Superior temporal gyrus (tissue), 1 donor: ENCODE measurements around the gene OR8D1.
"Not testable (repeated sequence)": the region's sequence is repeated elsewhere in the genome, so short reads cannot be mapped to it uniquely, and the experiment has no call there.

Experiments
- DNase-seq: peaks from one replicate; pipeline ENCODE4 v3.0.0-alpha.2; 2016; ENCODE audit errors: extremely low spot score

Gene OR8D1

DNA sequence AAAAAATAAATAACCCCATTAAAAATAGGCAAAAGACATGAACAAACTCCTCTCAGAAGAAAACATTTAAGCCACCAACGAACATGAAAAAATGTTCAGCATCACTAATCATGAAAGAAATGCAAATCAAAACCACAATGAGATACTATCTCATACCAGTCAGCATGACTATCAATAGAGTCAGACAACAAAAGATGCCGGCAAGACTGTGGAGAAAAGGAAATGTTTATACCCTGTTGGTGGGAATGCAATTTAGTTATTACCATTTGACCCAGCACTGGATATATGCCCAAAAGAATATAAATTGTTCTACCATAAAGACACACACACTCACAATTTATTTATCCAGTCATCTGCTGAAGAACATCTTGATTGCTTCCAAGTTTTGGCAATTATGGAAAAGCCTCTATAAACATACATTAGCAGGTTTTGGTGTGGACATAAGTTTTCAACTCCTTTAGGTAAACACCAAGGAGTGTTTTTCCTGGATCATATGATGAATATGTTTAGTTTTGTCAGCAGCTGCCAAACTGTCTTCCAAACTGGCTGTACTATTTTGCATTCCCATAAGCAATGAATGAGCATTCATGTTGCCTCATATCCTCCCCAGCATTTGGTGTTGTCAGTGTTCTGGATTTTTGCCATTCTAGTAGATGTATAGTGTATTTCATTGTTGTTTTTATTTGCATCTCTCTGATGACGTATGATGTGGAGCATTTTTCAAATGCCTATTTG, 28.0 kb downstream of the OR8D1 start:
- DNase-seq: no peak

DNA sequence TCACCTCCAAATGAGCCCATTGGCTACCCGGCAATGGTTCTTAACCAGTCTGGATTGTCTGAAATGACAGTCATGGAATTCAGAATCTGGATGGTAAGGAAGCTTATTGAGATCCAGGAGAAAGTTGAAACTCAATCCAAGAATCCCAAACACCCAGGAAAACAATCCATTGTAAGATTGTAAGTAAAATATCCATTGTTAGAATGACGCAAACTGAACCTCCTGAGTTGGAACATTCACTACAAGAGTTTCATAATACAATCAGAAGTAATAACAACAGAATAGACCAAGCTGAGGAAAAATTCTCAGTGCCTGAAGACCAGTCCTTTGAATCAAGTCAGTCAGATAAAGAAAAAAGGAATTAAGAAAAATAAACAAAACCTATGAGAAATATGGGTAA, 35.5 kb downstream of the OR8D1 start:
- no peak for DNase-seq

- no peak for DNase-seq
Measured at GRCh38 chr11:124277804-124278203, 35.9 kb downstream of the OR8D1 start.

- DNase-seq: no peak
Measured at GRCh38 chr11:124277207-124277606, 36.5 kb downstream of the OR8D1 start.

DNA sequence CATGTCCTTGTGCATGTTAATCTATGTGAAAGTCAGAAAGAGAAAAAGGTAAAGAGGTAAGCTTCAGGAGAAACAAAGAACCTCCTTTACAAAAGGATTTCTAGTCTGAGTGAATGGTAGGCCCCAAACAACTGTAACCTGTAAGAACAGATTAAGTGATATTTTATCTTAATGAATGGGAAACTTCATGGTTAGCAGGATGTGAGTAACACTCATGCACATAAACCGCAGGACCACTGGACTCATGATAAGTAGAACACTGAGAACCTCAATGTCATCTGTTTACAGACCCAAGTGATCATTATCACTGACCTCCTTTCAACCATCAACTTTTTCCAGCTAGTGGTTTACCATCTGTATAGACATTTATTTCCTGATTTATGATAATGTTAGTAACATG, 37.7 kb downstream of the OR8D1 start:
- DNase-seq: no peak

- no peak for DNase-seq
Measured at GRCh38 chr11:124274000-124274399, 39.7 kb downstream of the OR8D1 start.

DNA sequence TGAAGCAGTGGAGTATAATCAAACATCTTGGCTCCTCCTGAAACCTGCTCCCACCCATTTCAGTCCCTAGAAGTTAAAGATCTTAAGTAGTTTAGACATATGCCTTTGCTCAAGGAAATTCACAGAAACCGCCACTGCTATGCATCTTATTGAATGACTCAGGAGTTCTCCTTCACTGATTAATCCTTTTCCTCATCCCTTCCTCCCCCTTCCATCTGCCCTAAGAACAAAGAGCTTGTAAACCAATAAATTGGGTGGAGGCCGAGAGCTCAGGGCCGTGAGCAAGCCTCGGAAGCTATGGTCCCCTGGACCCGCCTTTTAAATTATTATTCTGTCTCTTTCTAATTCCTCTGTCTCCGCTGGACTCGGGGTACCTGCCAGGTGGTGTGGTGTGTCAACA, 42.9 kb downstream of the OR8D1 start:
- not testable (repeated sequence) for DNase-seq

- DNase-seq: not testable (repeated sequence)
Measured at GRCh38 chr11:124265041-124265440, 48.7 kb downstream of the OR8D1 start.

GRCh38 chr11:124256076-124256475, 57.7 kb downstream of the OR8D1 start, which contains the start of gene OR8G5:
Gene OR8G5, plus strand, starts transcription at chr11:124256376. Its CDS starts 8,556 bp downstream, at chr11:124264932.
- DNase-seq: no peak
